Endothelial cell of umbilical vein (primary cell): ENCODE measurements around the gene IWS1. TPM values are rescaled to one million over a fixed set of nuclear protein-coding genes. Genes with fewer than 3 reads are reported as not detected.
A peak's percentile ranks its signal among the peaks of the same experiment; 100 is the strongest.
"Not testable (repeated sequence)": the region's sequence is repeated elsewhere in the genome, so short reads cannot be mapped to it uniquely, and the experiment has no call there.

Experiments
- BruUV-seq: library from RNA; stranded (reverse); fragments of 400-500 nt; replicated peaks from 2 replicates; lab custom pipeline; 2021; lab: Mats Ljungman, UMichigan
- CTCF ChIA-PET: fragments of 300-600, 350-600 bp; sonication (Branson Sonifier 250); formaldehyde crosslinking; loops from one replicate; lab custom pipeline; 2021; ENCODE audit warnings: antibody characterized with exemption, inconsistent platforms; lab: Charles Lee
- POLR2A ChIA-PET: fragments of 300-600, 350-600 bp; sonication (Branson Sonifier 250); formaldehyde crosslinking; loops from one replicate; lab custom pipeline; 2021; ENCODE audit warnings: antibody characterized with exemption, inconsistent platforms; lab: Charles Lee
- DNase-seq: peaks from one replicate; pipeline ENCODE4 v3.0.0-alpha.2; 2011; ENCODE audit warnings: low read depth, low spot score
- FAIRE-seq: peaks from 2 replicates; lab custom pipeline; 2011; peaks lifted over from hg19 to GRCh38; lab: Jason Lieb, UNC
- H2AFZ ChIP-seq: 2 replicates; pipeline ENCODE4 v1.6.0; 2012; ENCODE audit warnings: low read depth, low read length, control low read depth, inconsistent platforms
- H3K27ac ChIP-seq: 2 replicates; pipeline ENCODE4 v1.5.1; 2011; ENCODE audit warnings: low read depth, mild to moderate bottlenecking, control low read depth, low read length, moderate library complexity; ENCODE audit not compliant: insufficient read depth
- H3K27me3 ChIP-seq, 2 experiments: 2 replicates each; pipeline versions ENCODE4 v1.6.0 to v1.6.1; 2011; ENCODE audit warnings: low read length in 2 of 2, mixed read lengths in 1 of 2; ENCODE audit not compliant: control insufficient read depth in 2 of 2, insufficient read depth in 2 of 2
- H3K36me3 ChIP-seq, 2 experiments: 2 replicates in 1 of 2; 3 replicates in 1 of 2; pipeline ENCODE4 v1.5.1; 2011; ENCODE audit warnings: low read length in 2 of 2, mild to moderate bottlenecking in 1 of 2, moderate library complexity in 1 of 2; ENCODE audit not compliant: control insufficient read depth in 2 of 2, insufficient read depth in 2 of 2; ENCODE audit errors: extremely low read depth in 1 of 2
- H3K4me1 ChIP-seq: 3 replicates; pipeline ENCODE4 v1.5.1; 2011; ENCODE audit warnings: mild to moderate bottlenecking, low read length; ENCODE audit not compliant: control insufficient read depth, insufficient read depth; ENCODE audit errors: extremely low read depth
- H3K4me2 ChIP-seq: 2 replicates; pipeline ENCODE4 v1.6.1; 2011; ENCODE audit warnings: low read length, control low read depth, mixed read lengths; ENCODE audit not compliant: insufficient read depth
- H3K4me3 ChIP-seq, 3 experiments: fragments of 200-600 bp in 1 of 3; sonication (generic), shearing (Covaris generic) in 1 of 3; replicated peaks in 1 of 3; 2 replicates each; pipeline ENCODE4 v1.5.1; 2011 to 2016; ENCODE audit warnings: control low read depth in 3 of 3, low read length in 3 of 3, mild to moderate bottlenecking in 2 of 3, inconsistent platforms in 1 of 3, low read depth in 1 of 3, moderate library complexity in 1 of 3; ENCODE audit not compliant: insufficient read depth in 1 of 3
- H3K79me2 ChIP-seq: 2 replicates; pipeline ENCODE4 v1.6.0; 2012; ENCODE audit warnings: low read length, inconsistent platforms; ENCODE audit not compliant: control insufficient read depth, insufficient read depth
- H3K9ac ChIP-seq: replicated peaks from 2 replicates; pipeline ENCODE3; 2011; ENCODE audit warnings: low read length, control low read depth; ENCODE audit not compliant: insufficient read depth; ENCODE audit errors: extremely low read depth
- H3K9me1 ChIP-seq: replicated peaks from 3 replicates; pipeline ENCODE4 v1.6.0; 2011; ENCODE audit warnings: mild to moderate bottlenecking, low read length; ENCODE audit not compliant: control insufficient read depth, insufficient read depth; ENCODE audit errors: extremely low read depth
- H3K9me3 ChIP-seq: replicated peaks from 2 replicates; pipeline ENCODE4 v1.5.1; 2012; ENCODE audit warnings: low read length, inconsistent platforms; ENCODE audit not compliant: control insufficient read depth, insufficient read depth
- H4K20me1 ChIP-seq: replicated peaks from 2 replicates; pipeline ENCODE3; 2011; ENCODE audit warnings: mild to moderate bottlenecking, low read length; ENCODE audit not compliant: control insufficient read depth, insufficient read depth; ENCODE audit errors: extremely low read depth
- EZH2 ChIP-seq: IDR thresholded peaks from 2 replicates; pipeline ENCODE4 v1.6.1; 2012; ENCODE audit warnings: borderline replicate concordance, low read depth, mild to moderate bottlenecking, moderate library complexity, low read length, inconsistent platforms; ENCODE audit not compliant: severe bottlenecking
- FOS ChIP-seq: IDR thresholded peaks from 2 replicates; pipeline ENCODE4 v1.6.1; 2011; ENCODE audit warnings: mild to moderate bottlenecking, low read length, moderate library complexity, borderline replicate concordance; ENCODE audit not compliant: insufficient read depth
- JUN ChIP-seq: IDR thresholded peaks from 2 replicates; pipeline ENCODE4 v1.6.1; 2011; ENCODE audit warnings: borderline replicate concordance, low read depth; ENCODE audit not compliant: insufficient read length, insufficient read depth
- dilution Hi-C: fragments of 300-500 bp; cut with MboI; formaldehyde crosslinking; loops from one replicate; pipeline ENCODE4 v1.15.0; 2019; ENCODE audit warnings: low sequenced_read_pairs; ENCODE audit not compliant: extremely low pct_ligation_motif_present
- intact Hi-C: fragments of 100-400 bp; cut with micrococcal nuclease; formaldehyde crosslinking; loops from one replicate; pipeline ENCODE4 v1.10.0; 2022
- polyA plus RNA-seq, 4 experiments: library from polyadenylated mRNA; depleted of rRNA in 3 of 4; stranded (reverse) in 3 of 4; unstranded in 1 of 4; fragments of >200 nt; gene quantifications; 2 replicates each; pipeline versions ENCODE4 v1.2.1 to v1.2.3, GENCODE V29; 2011 to 2012; ENCODE audit warnings: missing spikeins in 1 of 4
- total RNA-seq: library from RNA; stranded (reverse); gene quantifications from 2 replicates; pipeline ENCODE4 v1.2.3, GENCODE V29; 2021

Gene IWS1
- total and polyA plus RNA-seq, 2 donors (not counting 3 experiments of a cell fraction or from before 2014, with no cell fraction given): 14.7 to 51.0 TPM

- H3K79me2 ChIP-seq: peaks cover 7% of the 10 kb centered on the region
- POLR2A ChIA-PET: no interaction called here
- no peak overlapping the region for H3K9ac ChIP-seq
- CTCF ChIA-PET: no interaction called here
- no peak overlapping the region for H3K4me3 ChIP-seq
- H3K27ac ChIP-seq: no peak overlapping the region
- intact Hi-C loops: no loop called here
- no peak for TF ChIP-seq EZH2
- no peak for TF ChIP-seq JUN
- peak; percentile 7 for TF ChIP-seq FOS
- peaks cover 8% of the 10 kb centered on the region for H3K4me1 ChIP-seq
- peaks cover 0 to 2% of the 10 kb centered on the region in 2 experiments for H3K27me3 ChIP-seq
- dilution Hi-C loops: no loop called here
- no peaks in the 10 kb centered on the region for H3K9me3 ChIP-seq
- no peak overlapping the region for H3K4me2 ChIP-seq
- DNase-seq (no peak), FAIRE-seq (no peak)
- H2AFZ ChIP-seq: no peak overlapping the region
- no peaks in the 10 kb centered on the region for H4K20me1 ChIP-seq
- no peaks in the 10 kb centered on the region for H3K9me1 ChIP-seq
- no TSS peak for BruUV-seq
- H3K36me3 ChIP-seq: no peaks in the 10 kb centered on the region
Observed at GRCh38 chr2:127530245-127531140, 4.2 kb upstream of the IWS1 start.

GRCh38 chr2:127529416-127529815 is 3.1 kb upstream of the IWS1 start:
- not testable (repeated sequence) for DNase-seq

More at GRCh38 chr2:127529416-127529815, 3.1 kb upstream of the IWS1 start:
- CTCF ChIA-PET: interaction anchor here (1.4 kb wide), 2 partner anchors 10 to 62 kb away, joined by 3 to 8 read pairs; no protein-coding TSS in a partner anchor
- H2AFZ ChIP-seq, BruUV-seq, H4K20me1 ChIP-seq, dilution Hi-C loops, H3K36me3 ChIP-seq, H3K4me2 ChIP-seq, H3K9ac ChIP-seq, H3K9me1 ChIP-seq, H3K9me3 ChIP-seq, FAIRE-seq, intact Hi-C loops, H3K4me3 ChIP-seq, H3K27ac ChIP-seq, H3K27me3 ChIP-seq, POLR2A ChIA-PET: not testable (repeated sequence)
- H3K79me2 ChIP-seq: peaks cover 18% of the 10 kb centered on the region
- peaks cover 11% of the 10 kb centered on the region for H3K4me1 ChIP-seq
